Amniotic epithelial cell (primary cell): ENCODE results near the gene GATAD1.
"Not testable (repeated sequence)": the region's sequence is repeated elsewhere in the genome, so short reads cannot be mapped to it uniquely, and the experiment has no call there.

Experiments used
- DNase-seq: peaks from one replicate; pipeline ENCODE4 v3.0.0-alpha.2; 2010; ENCODE audit warnings: low read depth

Gene GATAD1

GRCh38 chr7:92437956-92438491 lies 9.3 kb upstream of the GATAD1 start:
- DNase-seq, result no peak

- DNase-seq, result not testable (repeated sequence)
Measured at GRCh38 chr7:92442720-92443119, 4.6 kb upstream of the GATAD1 start.

GRCh38 chr7:92446869-92447344 lies 375 bp upstream of the GATAD1 start:
- no peak for DNase-seq

GRCh38 chr7:92448205-92448747 lies 994 bp downstream of the GATAD1 start:
- peak; percentile 63 for DNase-seq

- DNase-seq, result no peak
Measured at GRCh38 chr7:92451645-92452044, 4.4 kb downstream of the GATAD1 start.

GRCh38 chr7:92456236-92456635 lies 9.0 kb downstream of the GATAD1 start:
- DNase-seq, result no peak

GRCh38 chr7:92460109-92460508 lies 12.8 kb downstream of the GATAD1 start:
- no peak for DNase-seq

- no peak for DNase-seq
Measured at GRCh38 chr7:92460510-92460909, 13.2 kb downstream of the GATAD1 start.

- peak; percentile 37 for DNase-seq
Measured at GRCh38 chr7:92461027-92462003, 14.0 kb downstream of the GATAD1 start.

- DNase-seq, result no peak
Measured at GRCh38 chr7:92462560-92462959, 15.3 kb downstream of the GATAD1 start.

- DNase-seq, result no peak
Measured at GRCh38 chr7:92464515-92464914, 17.2 kb downstream of the GATAD1 start.

- DNase-seq, result peak; percentile 64
Measured at GRCh38 chr7:92466682-92467081, 19.4 kb downstream of the GATAD1 start.

GRCh38 chr7:92468589-92468988 lies 21.3 kb downstream of the GATAD1 start:
- DNase-seq, result not testable (repeated sequence)

- DNase-seq, result not testable (repeated sequence)
Measured at GRCh38 chr7:92473989-92474388, 26.7 kb downstream of the GATAD1 start.

- not testable (repeated sequence) for DNase-seq
Measured at GRCh38 chr7:92475261-92475770, 28.0 kb downstream of the GATAD1 start.

GRCh38 chr7:92475851-92476590 lies 28.7 kb downstream of the GATAD1 start:
- not testable (repeated sequence) for DNase-seq

- DNase-seq, result not testable (repeated sequence)
Measured at GRCh38 chr7:92477681-92478080, 30.4 kb downstream of the GATAD1 start, which contains the start of gene ERVW-1. ERVW-1 (minus strand) TSS chr7:92477946; CDS start chr7:92470381, 7,565 bp downstream.

- no peak for DNase-seq
Measured at GRCh38 chr7:92478095-92478494, 30.8 kb downstream of the GATAD1 start.

GRCh38 chr7:92478711-92479110 lies 31.4 kb downstream of the GATAD1 start:
- DNase-seq, result no peak

GRCh38 chr7:92479146-92479545 lies 31.9 kb downstream of the GATAD1 start:
- not testable (repeated sequence) for DNase-seq

- DNase-seq, result not testable (repeated sequence)
Measured at GRCh38 chr7:92483624-92484023, 36.3 kb downstream of the GATAD1 start.

- DNase-seq, result not testable (repeated sequence)
Measured at GRCh38 chr7:92484226-92484625, 36.9 kb downstream of the GATAD1 start.
